Osteoblast (primary cell): ENCODE results near the gene PROX2. TPM values are rescaled to one million over a fixed set of nuclear protein-coding genes. Genes with fewer than 3 reads are reported as not detected.

Experiments used
- DNase-seq: peaks from one replicate; pipeline ENCODE4 v3.0.0; 2011; ENCODE audit warnings: low spot score, mixed read lengths; ENCODE audit not compliant: insufficient read length; ENCODE audit errors: missing footprints
- H2AFZ ChIP-seq: 2 replicates; pipeline ENCODE4 v1.6.0; 2011; ENCODE audit warnings: mild to moderate bottlenecking, low read length
- H3K27ac ChIP-seq: 2 replicates; pipeline ENCODE4 v1.5.1; 2011; ENCODE audit warnings: mild to moderate bottlenecking, low read depth, low read length, moderate library complexity
- H3K27me3 ChIP-seq: 2 replicates; pipeline ENCODE4 v1.6.0; 2012; ENCODE audit warnings: mild to moderate bottlenecking, control low read depth, inconsistent platforms, low read length, moderate library complexity; ENCODE audit not compliant: insufficient read depth
- H3K36me3 ChIP-seq: 2 replicates; pipeline ENCODE4 v1.5.1; 2011; ENCODE audit warnings: mild to moderate bottlenecking, low read length, control low read depth, moderate library complexity; ENCODE audit not compliant: insufficient read depth
- H3K4me1 ChIP-seq: 2 replicates; pipeline ENCODE4 v1.5.1; 2011; ENCODE audit warnings: mild to moderate bottlenecking, low read length, control low read depth, moderate library complexity; ENCODE audit not compliant: insufficient read depth
- H3K4me2 ChIP-seq: 2 replicates; pipeline ENCODE4 v1.6.0; 2011; ENCODE audit warnings: mild to moderate bottlenecking, low read length; ENCODE audit not compliant: insufficient read depth
- H3K4me3 ChIP-seq: fragments of 200-600 bp; sonication (generic); 3 replicates; pipeline ENCODE4 v1.5.1; 2012; ENCODE audit warnings: mild to moderate bottlenecking, low read length, inconsistent platforms; ENCODE audit not compliant: insufficient read depth
- H3K79me2 ChIP-seq: 2 replicates; pipeline ENCODE4 v1.6.0; 2012; ENCODE audit warnings: mild to moderate bottlenecking, low read length, control low read depth, inconsistent platforms; ENCODE audit not compliant: insufficient read depth
- H3K9me3 ChIP-seq: 2 replicates; pipeline ENCODE4 v1.5.1; 2011; ENCODE audit warnings: low read depth, low read length, control low read depth
- H4K20me1 ChIP-seq: 2 replicates; pipeline ENCODE4 v1.6.0; 2012; ENCODE audit warnings: mild to moderate bottlenecking, low read length, control low read depth; ENCODE audit not compliant: insufficient read depth
- total RNA-seq: library from RNA; depleted of rRNA; stranded (reverse); fragments of >200 nt; gene quantifications from 2 replicates; pipeline ENCODE4 v1.2.3, GENCODE V29; 2012
- TF ChIP-seq, protein P1 (sequence below): IDR thresholded peaks from 2 replicates; pipeline ENCODE4 v1.5.1; 2011; ENCODE audit warnings: mild to moderate bottlenecking, low read depth, low read length, moderate library complexity; ENCODE audit errors: extremely low read depth

Gene PROX2
- total RNA-seq, 1 donor = not detected

DNA sequence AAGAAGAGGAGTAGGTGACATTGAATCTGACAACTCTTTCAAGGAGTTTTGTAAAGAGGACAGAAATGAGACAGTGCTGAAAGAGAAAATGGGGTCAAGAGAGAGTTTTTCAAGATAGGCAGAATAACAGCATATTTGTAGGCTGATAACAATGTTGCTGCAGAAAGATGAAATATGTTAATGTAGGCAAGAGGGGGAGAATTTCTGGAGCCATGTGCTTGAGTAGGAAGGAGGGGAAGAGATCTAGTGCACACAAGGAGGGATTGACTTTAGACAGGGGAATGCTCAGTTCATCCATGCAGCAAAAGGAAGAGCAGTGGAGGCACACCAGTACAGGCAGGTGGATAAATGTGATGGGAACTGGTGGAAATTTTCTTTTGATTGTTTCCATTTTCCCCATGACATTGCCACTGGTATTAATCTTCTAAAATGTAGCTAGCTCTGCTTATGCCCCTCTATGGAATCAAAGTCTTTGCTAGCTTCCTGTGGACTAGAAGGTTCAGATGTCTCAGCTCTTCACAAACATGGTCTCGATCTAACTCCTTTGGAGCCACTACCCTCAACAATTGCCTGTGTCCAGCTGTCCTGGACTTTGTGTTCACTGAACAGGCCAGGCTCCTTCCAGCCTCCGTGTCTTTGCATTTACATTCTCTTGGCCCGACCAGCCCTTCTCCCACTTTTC, 9.1 kb downstream of the PROX2 start:
- peak; percentile 39 for DNase-seq
- no peaks in the 10 kb centered on the region for H3K9me3 ChIP-seq
- TF ChIP-seq, protein P1, sequence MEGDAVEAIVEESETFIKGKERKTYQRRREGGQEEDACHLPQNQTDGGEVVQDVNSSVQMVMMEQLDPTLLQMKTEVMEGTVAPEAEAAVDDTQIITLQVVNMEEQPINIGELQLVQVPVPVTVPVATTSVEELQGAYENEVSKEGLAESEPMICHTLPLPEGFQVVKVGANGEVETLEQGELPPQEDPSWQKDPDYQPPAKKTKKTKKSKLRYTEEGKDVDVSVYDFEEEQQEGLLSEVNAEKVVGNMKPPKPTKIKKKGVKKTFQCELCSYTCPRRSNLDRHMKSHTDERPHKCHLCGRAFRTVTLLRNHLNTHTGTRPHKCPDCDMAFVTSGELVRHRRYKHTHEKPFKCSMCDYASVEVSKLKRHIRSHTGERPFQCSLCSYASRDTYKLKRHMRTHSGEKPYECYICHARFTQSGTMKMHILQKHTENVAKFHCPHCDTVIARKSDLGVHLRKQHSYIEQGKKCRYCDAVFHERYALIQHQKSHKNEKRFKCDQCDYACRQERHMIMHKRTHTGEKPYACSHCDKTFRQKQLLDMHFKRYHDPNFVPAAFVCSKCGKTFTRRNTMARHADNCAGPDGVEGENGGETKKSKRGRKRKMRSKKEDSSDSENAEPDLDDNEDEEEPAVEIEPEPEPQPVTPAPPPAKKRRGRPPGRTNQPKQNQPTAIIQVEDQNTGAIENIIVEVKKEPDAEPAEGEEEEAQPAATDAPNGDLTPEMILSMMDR = no peak
- H2AFZ ChIP-seq = no peak overlapping the region
- H3K36me3 ChIP-seq = no peaks in the 10 kb centered on the region
- H3K27me3 ChIP-seq = no peaks in the 10 kb centered on the region
- H3K79me2 ChIP-seq = no peaks in the 10 kb centered on the region
- H3K4me2 ChIP-seq = no peak overlapping the region
- no peaks in the 10 kb centered on the region for H3K4me1 ChIP-seq
- no peak overlapping the region for H3K4me3 ChIP-seq
- no peak overlapping the region for H3K27ac ChIP-seq
- no peaks in the 10 kb centered on the region for H4K20me1 ChIP-seq

DNA sequence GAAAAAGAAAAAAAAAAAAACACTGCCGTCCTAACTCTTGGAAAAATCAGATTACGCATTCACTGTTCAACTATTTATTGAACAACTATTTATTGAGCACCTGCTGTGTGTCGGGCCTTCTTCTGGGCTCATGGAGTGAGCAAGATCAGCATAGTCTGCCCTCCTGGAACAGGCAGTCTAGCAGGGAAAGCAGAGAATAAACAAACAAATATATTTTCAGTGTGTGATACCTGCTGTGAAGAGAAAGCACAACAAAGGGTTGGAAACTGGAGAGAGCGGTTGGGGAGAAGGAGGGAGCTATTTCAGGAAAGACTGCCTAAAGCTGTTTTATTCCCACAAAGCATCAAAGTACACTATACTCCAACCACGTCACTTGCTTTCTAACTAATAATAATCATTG, 10.8 kb downstream of the PROX2 start:
- DNase-seq = peak; percentile 17
- TF ChIP-seq, protein P1 = no peak

DNA sequence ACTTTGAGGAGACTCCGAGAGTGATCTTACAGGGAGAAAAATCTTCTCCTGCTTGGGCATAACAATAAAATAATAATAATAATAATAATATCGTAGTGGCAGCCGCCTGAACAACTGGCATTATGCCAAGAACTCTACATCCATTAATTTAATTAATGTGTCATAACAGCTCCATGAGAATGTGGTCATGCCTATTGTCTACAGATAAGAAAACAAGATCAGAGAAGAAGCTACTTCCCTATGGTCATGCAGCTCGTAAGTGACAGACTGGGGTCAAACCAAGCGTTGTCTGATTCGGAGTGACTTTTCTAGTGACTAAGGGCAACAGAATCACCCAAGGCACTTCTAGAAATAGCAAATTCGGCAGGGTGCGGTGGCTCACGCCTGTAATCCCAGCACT, 11.7 kb downstream of the PROX2 start:
- DNase-seq = no peak
- Histone ChIP-seq H3K4me1 (no peaks in the 10 kb centered on the region), H3K79me2 (no peaks in the 10 kb centered on the region), H3K27me3 (no peaks in the 10 kb centered on the region), H4K20me1 (no peaks in the 10 kb centered on the region), H2AFZ (no peak overlapping the region), H3K4me2 (no peak overlapping the region), H3K36me3 (no peaks in the 10 kb centered on the region), H3K27ac (no peak overlapping the region), H3K9me3 (no peaks in the 10 kb centered on the region), H3K4me3 (no peak overlapping the region)
- TF ChIP-seq, protein P1 = no peak

More for the DNA sequence above, 10.8 kb downstream of the PROX2 start:
- Histone ChIP-seq H2AFZ (no peak overlapping the region), H3K4me1 (no peaks in the 10 kb centered on the region), H4K20me1 (no peaks in the 10 kb centered on the region), H3K27ac (no peak overlapping the region), H3K4me2 (no peak overlapping the region), H3K36me3 (no peaks in the 10 kb centered on the region), H3K9me3 (no peaks in the 10 kb centered on the region), H3K4me3 (no peak overlapping the region), H3K79me2 (no peaks in the 10 kb centered on the region), H3K27me3 (no peaks in the 10 kb centered on the region)

DNA sequence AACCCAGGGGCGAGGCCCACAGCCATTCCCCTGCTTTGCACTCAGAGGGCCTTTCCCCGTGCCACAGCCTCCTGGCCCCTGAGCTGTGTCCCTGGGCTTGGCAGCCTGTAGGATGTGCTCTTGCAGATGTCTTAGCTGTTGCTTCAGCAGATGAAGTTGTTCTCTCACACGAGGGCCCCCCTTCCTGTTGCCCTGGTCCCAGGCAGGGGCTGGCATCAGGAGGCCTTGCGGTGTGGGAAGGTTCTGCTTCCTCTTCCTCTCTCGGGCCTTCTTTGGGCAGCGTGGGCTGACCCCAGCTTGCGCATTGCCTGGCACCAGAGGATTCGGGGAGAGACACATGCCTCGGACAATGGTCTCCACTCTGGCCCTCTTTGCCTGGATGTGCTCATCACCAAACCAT, 12.7 kb downstream of the PROX2 start:
- Histone ChIP-seq H3K4me1 (no peaks in the 10 kb centered on the region), H3K4me3 (no peak overlapping the region), H3K9me3 (no peaks in the 10 kb centered on the region), H3K27me3 (no peaks in the 10 kb centered on the region), H3K4me2 (no peak overlapping the region), H2AFZ (no peak overlapping the region), H4K20me1 (no peaks in the 10 kb centered on the region), H3K27ac (no peak overlapping the region), H3K36me3 (no peaks in the 10 kb centered on the region), H3K79me2 (no peaks in the 10 kb centered on the region)
- TF ChIP-seq, protein P1 = no peak
- no peak for DNase-seq
